VCaP (cell line): ENCODE results near the gene RHOT1.

ENCODE experiments used
- H3K27ac ChIP-seq: fragments of 450-650 bp; 2 replicates; pipeline ENCODE4 v1.5.1; 2017
- TF ChIP-seq, protein P1 (sequence below): fragments of 450-650 bp; conservative IDR thresholded peaks from 2 replicates; pipeline ENCODE4 v1.5.1; 2017; ENCODE audit warnings: mild to moderate bottlenecking, moderate library complexity

Gene RHOT1

DNA sequence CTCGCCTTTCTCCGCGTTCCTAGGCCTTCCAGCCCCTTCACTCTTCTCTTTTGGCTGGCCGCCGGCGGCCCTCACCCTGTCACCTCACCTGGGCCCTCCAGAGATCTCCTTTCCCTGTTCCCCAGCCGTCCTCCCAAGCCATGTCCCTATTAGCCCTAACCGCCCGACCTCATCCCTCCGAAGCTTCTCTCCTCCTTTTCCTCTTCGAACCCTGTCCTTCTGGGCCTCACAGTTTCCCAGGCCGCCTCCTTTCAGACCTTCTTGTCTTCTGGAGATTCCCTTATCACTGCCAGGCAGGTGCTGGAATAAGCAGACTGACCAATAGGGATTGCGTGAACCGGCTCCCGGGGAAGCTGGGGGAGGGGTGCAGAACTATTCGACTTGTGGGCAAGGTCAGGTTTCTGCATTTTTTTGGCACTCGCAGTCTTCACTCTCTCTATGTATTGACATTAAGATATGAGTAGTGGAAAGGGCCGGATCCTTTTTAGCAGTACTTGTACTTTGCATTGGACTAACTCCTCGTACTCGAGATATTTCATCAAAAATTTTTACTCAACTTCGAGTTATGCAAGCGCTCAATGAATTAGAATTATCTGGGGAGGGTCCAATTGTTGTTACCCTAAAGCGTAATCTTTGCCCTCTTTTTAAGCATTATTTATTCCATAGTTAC lies 690 bp downstream of the RHOT1 start:
- TF ChIP-seq, protein P1, sequence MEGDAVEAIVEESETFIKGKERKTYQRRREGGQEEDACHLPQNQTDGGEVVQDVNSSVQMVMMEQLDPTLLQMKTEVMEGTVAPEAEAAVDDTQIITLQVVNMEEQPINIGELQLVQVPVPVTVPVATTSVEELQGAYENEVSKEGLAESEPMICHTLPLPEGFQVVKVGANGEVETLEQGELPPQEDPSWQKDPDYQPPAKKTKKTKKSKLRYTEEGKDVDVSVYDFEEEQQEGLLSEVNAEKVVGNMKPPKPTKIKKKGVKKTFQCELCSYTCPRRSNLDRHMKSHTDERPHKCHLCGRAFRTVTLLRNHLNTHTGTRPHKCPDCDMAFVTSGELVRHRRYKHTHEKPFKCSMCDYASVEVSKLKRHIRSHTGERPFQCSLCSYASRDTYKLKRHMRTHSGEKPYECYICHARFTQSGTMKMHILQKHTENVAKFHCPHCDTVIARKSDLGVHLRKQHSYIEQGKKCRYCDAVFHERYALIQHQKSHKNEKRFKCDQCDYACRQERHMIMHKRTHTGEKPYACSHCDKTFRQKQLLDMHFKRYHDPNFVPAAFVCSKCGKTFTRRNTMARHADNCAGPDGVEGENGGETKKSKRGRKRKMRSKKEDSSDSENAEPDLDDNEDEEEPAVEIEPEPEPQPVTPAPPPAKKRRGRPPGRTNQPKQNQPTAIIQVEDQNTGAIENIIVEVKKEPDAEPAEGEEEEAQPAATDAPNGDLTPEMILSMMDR = no peak
- H3K27ac ChIP-seq = peak overlapping the region; percentile 96

DNA sequence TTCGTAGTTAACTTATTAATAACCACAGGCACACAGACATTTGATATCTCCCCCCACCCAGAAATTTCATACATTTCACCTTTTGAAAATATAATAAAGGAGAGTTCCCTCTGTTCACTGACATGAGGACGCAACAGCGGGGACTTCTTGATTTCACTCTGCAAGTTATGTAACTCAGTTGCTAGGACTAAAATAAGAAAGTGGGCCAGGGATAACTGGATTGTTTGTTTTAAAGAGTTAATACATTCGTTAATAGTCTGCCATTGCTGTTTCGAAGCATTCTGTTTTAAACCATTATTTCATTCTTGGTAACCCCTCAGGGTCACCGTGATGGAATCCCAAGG lies 1.2 kb downstream of the RHOT1 start:
- peak overlapping the region; percentile 96 for H3K27ac ChIP-seq
- TF ChIP-seq, protein P1 = no peak

DNA sequence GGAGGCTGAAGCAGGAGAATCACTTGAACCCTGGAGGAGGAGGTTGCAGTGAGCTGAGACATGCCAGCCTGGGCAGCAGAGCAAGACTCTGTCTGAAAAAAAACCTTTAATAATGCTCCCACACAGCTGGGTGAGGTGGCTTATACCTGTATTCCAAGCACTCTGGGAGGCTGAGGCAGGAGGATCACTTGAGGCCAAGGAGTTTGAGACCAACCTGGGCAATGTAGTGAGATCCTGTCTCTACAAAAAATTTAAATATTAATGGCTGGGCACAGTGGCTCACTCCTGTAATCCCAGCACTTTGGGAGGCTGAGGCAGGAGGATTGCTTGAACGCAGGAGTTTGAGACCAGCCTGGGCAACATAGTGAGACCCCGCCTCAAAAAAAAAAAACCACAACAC lies 2.1 kb downstream of the RHOT1 start:
- H3K27ac ChIP-seq = peak overlapping the region; percentile 96

DNA sequence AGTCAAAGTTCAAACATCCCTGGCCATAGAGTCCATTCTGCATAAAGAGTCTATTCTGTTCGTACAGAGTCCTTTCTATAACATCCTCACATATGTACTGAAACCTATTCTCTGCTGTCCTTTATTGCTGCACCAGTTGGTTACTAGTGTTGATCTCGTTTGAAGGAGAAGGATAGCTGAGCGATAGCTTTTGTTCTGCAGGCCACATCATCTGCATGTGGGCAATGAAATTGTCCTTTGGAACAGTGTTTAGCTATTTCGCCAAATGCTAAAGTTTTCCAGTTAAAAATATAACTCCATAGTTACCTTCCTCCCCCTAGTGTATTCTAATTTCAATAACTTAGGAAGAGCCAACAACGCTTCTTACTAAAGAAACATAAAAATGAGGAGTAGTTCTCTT lies 6.0 kb downstream of the RHOT1 start:
- no peak overlapping the region for H3K27ac ChIP-seq
- TF ChIP-seq, protein P1 = no peak

DNA sequence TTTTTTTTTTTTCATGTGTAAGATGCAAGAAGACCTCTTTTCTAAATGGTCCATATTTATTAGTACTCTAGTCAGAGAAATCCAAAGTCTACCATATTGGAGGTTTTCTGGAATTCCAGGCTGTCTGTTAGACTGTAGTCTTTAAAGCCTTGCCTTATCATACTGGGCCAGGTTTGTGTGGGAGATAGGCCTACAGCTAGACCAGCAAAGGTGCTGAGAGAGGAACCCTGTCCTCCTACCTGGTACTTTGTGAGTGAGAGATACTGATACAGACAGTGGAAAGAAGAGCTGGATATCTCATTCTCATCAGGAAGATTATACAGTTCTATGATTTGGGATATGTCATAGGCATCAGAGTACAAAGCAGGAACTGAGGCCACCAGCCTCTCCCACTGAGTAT lies 8.1 kb downstream of the RHOT1 start:
- TF ChIP-seq, protein P1 = no peak
- no peak overlapping the region for H3K27ac ChIP-seq

DNA sequence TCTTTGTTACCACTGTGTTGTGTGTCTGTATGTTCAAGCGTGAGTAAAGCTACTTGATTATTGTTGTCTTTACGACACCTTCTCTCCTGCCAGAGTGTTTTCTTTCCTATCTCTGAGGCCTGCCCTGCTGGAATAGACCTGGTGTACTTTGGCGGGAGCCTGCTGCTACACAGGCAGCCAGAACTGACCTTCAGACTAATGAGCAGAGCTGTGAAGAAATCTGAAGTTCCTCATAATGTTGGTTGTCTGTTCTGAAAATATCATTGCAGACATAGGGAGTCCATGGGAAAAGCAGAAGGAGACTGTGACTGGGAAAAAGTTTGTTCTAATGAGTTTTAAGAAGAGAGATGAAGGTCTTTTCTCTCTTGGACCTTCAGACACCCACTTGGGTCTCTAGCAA lies 9.8 kb downstream of the RHOT1 start:
- TF ChIP-seq, protein P1 = no peak
- no peak overlapping the region; the same call in 1 of the 2 replicates for H3K27ac ChIP-seq

DNA sequence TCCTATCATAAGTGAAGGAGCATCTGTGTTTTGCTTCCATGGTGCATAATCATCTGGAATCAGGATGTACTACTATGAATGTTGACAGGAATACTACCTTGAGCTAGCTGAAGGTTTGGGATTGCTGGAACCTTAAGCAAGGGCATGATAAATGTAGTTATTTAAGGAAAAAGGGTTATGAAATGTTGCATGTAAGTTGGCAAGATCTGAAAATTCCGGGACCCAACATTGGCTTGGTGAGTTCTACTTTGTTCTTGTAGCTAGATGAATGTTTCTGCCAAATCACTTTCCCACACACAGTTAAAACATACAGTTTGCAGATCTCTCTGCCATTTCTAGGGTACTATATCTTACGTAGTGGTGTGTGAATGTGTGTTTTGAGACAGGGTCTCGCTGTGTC lies 13.6 kb downstream of the RHOT1 start:
- TF ChIP-seq, protein P1 = no peak
- H3K27ac ChIP-seq = peak overlapping the region; percentile 69

DNA sequence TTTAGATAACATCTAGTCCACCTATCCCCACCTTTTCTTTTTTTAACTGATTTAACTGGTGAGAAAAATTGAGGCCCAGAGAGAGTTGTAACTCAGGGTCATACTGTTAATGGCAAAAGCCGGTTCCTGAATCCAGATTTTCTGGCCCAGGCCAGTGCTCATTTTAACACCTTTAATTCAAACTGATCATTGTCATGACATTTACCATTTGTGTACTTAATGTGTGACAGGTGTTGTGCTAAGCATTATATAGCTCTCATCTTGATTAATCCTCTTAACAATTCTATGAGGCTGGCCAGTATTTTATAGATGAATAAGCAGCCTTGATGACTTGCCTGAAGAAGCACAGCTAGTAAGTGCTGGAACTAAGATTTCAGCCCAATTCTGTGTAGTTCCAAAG lies 14.4 kb downstream of the RHOT1 start:
- H3K27ac ChIP-seq = peak overlapping the region; percentile 69
- TF ChIP-seq, protein P1 = no peak
